Spinal cord (tissue), 10 donors: ENCODE measurements around the gene RASGRP2. TPM values are rescaled to one million over a fixed set of nuclear protein-coding genes. Genes with fewer than 3 reads are reported as not detected.
"Not testable (repeated sequence)": the region's sequence is repeated elsewhere in the genome, so short reads cannot be mapped to it uniquely, and the experiment has no call there.

Experiments used
- DNase-seq, 6 donors: peaks; one replicate each; pipeline versions ENCODE4 v3.0.0 to v3.0.0-alpha.2; 2013 to 2015; ENCODE audit warnings: low spot score in 6 of 6, low read depth in 4 of 6
- H3K27ac ChIP-seq: one replicate; pipeline ENCODE4 v1.5.1; 2013; ENCODE audit warnings: low read depth, low read length, control low read depth
- H3K27me3 ChIP-seq: one replicate; pipeline ENCODE4 v1.6.1; 2013; ENCODE audit warnings: low read length; ENCODE audit not compliant: control insufficient read depth, insufficient read depth
- H3K36me3 ChIP-seq: one replicate; pipeline ENCODE4 v1.6.1; 2013; ENCODE audit warnings: low read length; ENCODE audit not compliant: control insufficient read depth, insufficient read depth
- H3K4me1 ChIP-seq: one replicate; pipeline ENCODE4 v1.6.1; 2013; ENCODE audit warnings: low read length; ENCODE audit not compliant: control insufficient read depth, insufficient read depth
- H3K4me3 ChIP-seq: one replicate; pipeline ENCODE4 v1.5.1; 2013; ENCODE audit warnings: low read depth, low read length, control low read depth
- H3K9me3 ChIP-seq: one replicate; pipeline ENCODE4 v1.6.1; 2013; ENCODE audit warnings: low read length; ENCODE audit not compliant: control insufficient read depth, insufficient read depth
- WGBS: methylation state at CpG from one replicate; pipeline ENCODE4 v1.1.5; 2013; ENCODE audit warnings: missing lambda C conversion rate; ENCODE audit not compliant: insufficient coverage; 5-methylcytosine and 5-hydroxymethylcytosine counted together
- polyA plus RNA-seq, 2 donors: library from polyadenylated mRNA; unstranded; fragments of 120-200 nt; gene quantifications; one replicate each; pipeline ENCODE4 v1.2.1, GENCODE V29; 2013; ENCODE audit not compliant: insufficient read length in 2 of 2
- total RNA-seq, 2 donors: library from RNA; depleted of rRNA in 1 of 2; stranded (reverse); fragments of 120-200 nt in 1 of 2; fragments of >200 nt in 1 of 2; gene quantifications; one replicate each; pipeline versions ENCODE4 v1.2.3 to v1.2.4, GENCODE V29; 2013 to 2014
- donor health status: healthy.

The RASGRP2 gene
- total and polyA plus RNA-seq, 4 donors = 18.8 to 87.3 (median 41.2) TPM

- not testable (repeated sequence) for H3K36me3 ChIP-seq, H3K9me3 ChIP-seq, H3K27ac ChIP-seq, H3K27me3 ChIP-seq, DNase-seq, H3K4me1 ChIP-seq, H3K4me3 ChIP-seq
- 94% methylated on average over 3 of the region's 29 CpGs for WGBS
Measured at GRCh38 chr11:64701956-64702355, 42.0 kb downstream of the RASGRP2 start.

GRCh38 chr11:64698427-64698826 is 45.5 kb downstream of the RASGRP2 start:
- Histone ChIP-seq H3K4me3 (no peak overlapping the region), H3K4me1 (peaks cover 39% of the 10 kb centered on the region), H3K36me3 (no peaks in the 10 kb centered on the region), H3K9me3 (no peaks in the 10 kb centered on the region), H3K27me3 (no peaks in the 10 kb centered on the region), H3K27ac (no peak overlapping the region)
- DNase-seq = no peak
- WGBS = no CpG with 5 or more reads among the region's 1 CpG

GRCh38 chr11:64697663-64698375 is 46.1 kb downstream of the RASGRP2 start:
- DNase-seq = no peak
- WGBS = 85% methylated on average over 6 of the region's 7 CpGs
- Histone ChIP-seq H3K36me3 (no peaks in the 10 kb centered on the region), H3K27me3 (no peaks in the 10 kb centered on the region), H3K4me1 (peaks cover 45% of the 10 kb centered on the region), H3K9me3 (no peaks in the 10 kb centered on the region), H3K27ac (no peak overlapping the region), H3K4me3 (no peak overlapping the region)

GRCh38 chr11:64696045-64696444 is 47.9 kb downstream of the RASGRP2 start:
- Histone ChIP-seq H3K9me3 (no peaks in the 10 kb centered on the region), H3K4me1 (peaks cover 48% of the 10 kb centered on the region), H3K36me3 (no peaks in the 10 kb centered on the region), H3K27ac (no peak overlapping the region), H3K4me3 (no peak overlapping the region), H3K27me3 (no peaks in the 10 kb centered on the region)
- DNase-seq = no peak
- 84% methylated on average over 7 of the region's 8 CpGs for WGBS

- Histone ChIP-seq H3K27ac (peak overlapping the region; percentile 33), H3K4me3 (no peak overlapping the region), H3K27me3 (no peaks in the 10 kb centered on the region), H3K4me1 (peaks cover 50% of the 10 kb centered on the region), H3K9me3 (no peaks in the 10 kb centered on the region), H3K36me3 (peaks cover 4% of the 10 kb centered on the region)
- no peak for DNase-seq
- WGBS = 94% methylated on average over 5 of the region's 5 CpGs
Measured at GRCh38 chr11:64695548-64695947, 48.4 kb downstream of the RASGRP2 start.

GRCh38 chr11:64694821-64695365 is 49.0 kb downstream of the RASGRP2 start:
- Histone ChIP-seq H3K9me3 (no peaks in the 10 kb centered on the region), H3K4me1 (peaks cover 57% of the 10 kb centered on the region), H3K36me3 (peaks cover 10% of the 10 kb centered on the region), H3K27me3 (no peaks in the 10 kb centered on the region), H3K4me3 (no peak overlapping the region), H3K27ac (peak overlapping the region; percentile 33)
- peak; percentile 49 to 95 (median 72) for DNase-seq
- WGBS = 3% methylated on average over 4 of the region's 5 CpGs

- peak overlapping the region; percentile 42 for H3K27ac ChIP-seq
- no peaks in the 10 kb centered on the region for H3K27me3 ChIP-seq
- peaks cover 10% of the 10 kb centered on the region for H3K36me3 ChIP-seq
- no peak overlapping the region for H3K4me3 ChIP-seq
- H3K4me1 ChIP-seq = peaks cover 61% of the 10 kb centered on the region
- no peak for DNase-seq
- WGBS = 53% methylated on average over 3 of the region's 4 CpGs
- no peaks in the 10 kb centered on the region for H3K9me3 ChIP-seq
Measured at GRCh38 chr11:64694026-64694755, 49.8 kb downstream of the RASGRP2 start.

- H3K27me3 ChIP-seq = no peaks in the 10 kb centered on the region
- peaks cover 10% of the 10 kb centered on the region for H3K36me3 ChIP-seq
- no peaks in the 10 kb centered on the region for H3K9me3 ChIP-seq
- peaks cover 75% of the 10 kb centered on the region for H3K4me1 ChIP-seq
- WGBS = 29% methylated on average over 6 of the region's 13 CpGs
- no peak overlapping the region for H3K4me3 ChIP-seq
- H3K27ac ChIP-seq = no peak overlapping the region
- DNase-seq = no peak
Measured at GRCh38 chr11:64692764-64693331, 51.1 kb downstream of the RASGRP2 start.

- Histone ChIP-seq H3K27ac (no peak overlapping the region), H3K36me3 (peaks cover 15% of the 10 kb centered on the region), H3K27me3 (no peaks in the 10 kb centered on the region), H3K4me1 (peaks cover 80% of the 10 kb centered on the region), H3K4me3 (no peak overlapping the region), H3K9me3 (no peaks in the 10 kb centered on the region)
- 100% methylated on average over 1 of the region's 1 CpG for WGBS
- DNase-seq = no peak
Measured at GRCh38 chr11:64691543-64691942, 52.4 kb downstream of the RASGRP2 start.
